GM03348 (cell line): ENCODE results near the gene HSBP1.
A peak's percentile ranks its signal among the peaks of the same experiment; 100 is the strongest.

Source experiments
- DNase-seq: peaks from one replicate; pipeline ENCODE4 v3.0.0; 2012; ENCODE audit warnings: low spot score

The HSBP1 gene

DNA sequence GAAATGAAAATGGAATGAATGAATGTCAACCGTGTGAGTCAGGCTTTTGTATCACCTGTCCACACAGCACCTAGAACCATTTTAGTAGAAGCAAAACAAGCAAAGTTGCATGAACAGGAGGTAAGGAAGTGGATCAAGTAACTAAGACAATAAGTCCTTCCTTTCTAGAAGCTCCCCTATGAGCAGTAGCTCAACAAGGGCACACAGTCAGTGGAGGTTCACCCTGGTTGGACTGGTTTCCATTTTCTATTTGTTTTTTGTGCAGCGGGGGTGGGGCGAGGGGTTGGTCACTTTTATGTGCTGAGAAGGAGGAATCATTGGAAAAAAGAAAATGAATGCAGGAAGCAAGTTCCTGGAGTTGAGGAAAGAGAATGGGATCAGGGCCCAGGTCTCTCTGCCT is 4.0 kb upstream of the HSBP1 start:
- no peak for DNase-seq

DNA sequence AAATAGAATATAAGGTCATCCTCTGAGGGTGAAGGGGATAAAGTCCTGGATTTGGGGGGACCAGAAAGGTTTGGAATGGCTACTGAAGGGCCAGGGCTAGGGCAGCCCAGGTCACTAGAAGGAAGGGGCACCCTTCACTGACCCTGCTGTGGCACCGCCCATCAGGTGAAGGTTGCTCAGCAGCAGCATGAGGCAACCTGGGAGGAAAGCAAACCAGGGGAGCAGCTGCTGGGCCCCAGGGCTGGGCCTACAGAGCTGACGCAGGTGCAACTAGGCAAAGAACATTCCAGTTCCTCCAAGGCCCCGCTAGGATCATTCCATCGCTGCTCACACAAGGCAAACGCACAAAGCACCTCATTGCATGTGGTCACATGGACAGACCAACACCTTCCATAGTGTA is 3.4 kb upstream of the HSBP1 start:
- DNase-seq: no peak

DNA sequence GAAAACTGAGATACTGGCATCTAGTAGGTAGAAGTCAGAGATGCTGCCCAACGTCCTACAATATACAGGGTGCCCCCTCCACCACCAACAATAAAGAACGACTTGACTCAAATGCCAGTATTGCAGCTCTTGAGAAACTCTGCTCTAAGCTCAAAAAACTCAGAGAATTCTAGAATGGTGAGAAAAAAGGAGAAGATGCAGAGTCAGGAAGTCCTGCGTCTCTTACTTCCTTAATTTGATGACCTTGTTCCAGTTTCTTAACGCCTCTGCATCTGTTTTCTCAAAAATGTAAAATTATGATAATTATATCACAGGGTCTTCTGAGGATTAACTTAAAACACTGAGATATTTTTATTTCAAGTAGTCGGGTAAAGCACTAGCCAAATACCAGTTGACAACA is 1.7 kb upstream of the HSBP1 start:
- DNase-seq: no peak

DNA sequence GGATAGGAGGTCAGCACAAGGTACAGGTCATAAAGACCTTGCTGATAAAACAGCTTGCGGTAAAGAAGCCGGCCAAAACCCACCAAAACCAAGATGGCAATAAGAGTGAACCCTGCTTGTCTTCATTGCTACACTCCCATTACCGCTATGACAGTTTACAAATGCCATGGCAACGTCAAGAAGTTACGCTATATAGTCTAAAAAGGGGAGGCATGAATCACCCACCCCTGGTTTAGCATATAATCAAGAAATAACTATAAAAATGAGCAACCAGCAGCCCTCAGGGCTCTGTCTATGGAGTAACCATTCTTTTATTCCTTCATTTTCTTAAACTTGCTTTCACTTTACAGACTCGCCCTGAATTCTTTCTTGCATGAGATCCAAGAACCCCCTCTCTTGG is 1.0 kb upstream of the HSBP1 start:
- DNase-seq: no peak

DNA sequence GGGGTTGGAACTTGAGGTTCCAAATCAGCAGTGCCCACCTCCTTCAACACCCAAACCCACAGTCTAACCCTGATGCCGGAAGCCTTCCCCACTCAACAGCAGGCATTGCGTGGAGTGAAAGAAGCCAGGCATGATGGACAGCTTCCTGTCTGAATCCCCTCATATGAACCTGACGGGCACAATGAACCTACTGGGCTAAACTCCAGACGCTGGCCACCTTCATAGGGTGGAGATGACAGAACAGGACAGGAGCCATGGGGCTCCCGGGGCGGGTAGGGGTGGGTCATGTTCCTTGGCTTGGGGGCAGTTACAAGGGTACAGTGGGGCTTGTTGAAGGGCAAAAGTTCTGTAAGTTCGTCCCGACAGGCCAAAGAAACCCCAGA is 460 bp upstream of the HSBP1 start:
- no peak for DNase-seq

DNA sequence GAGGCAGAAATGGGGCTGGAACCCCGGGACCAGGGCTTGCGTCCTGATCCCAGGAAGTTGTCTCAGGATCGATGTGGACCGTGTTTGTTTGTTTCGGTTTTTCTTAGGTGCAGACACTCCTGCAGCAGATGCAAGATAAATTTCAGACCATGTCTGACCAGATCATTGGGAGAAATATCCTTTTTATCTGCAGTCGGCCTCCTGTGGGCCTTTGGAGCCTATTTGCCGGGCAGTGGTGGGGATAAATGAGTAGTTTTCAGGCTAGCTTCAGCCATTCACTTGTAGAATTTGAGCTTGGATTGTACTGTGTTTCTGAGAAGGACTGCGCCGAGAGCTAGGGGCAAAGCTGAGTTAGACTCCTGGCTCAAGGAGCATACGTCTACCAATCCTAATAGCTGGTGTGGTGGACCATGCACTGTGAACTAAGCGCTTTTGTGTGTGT is 816 bp downstream of the HSBP1 start:
- no peak for DNase-seq

DNA sequence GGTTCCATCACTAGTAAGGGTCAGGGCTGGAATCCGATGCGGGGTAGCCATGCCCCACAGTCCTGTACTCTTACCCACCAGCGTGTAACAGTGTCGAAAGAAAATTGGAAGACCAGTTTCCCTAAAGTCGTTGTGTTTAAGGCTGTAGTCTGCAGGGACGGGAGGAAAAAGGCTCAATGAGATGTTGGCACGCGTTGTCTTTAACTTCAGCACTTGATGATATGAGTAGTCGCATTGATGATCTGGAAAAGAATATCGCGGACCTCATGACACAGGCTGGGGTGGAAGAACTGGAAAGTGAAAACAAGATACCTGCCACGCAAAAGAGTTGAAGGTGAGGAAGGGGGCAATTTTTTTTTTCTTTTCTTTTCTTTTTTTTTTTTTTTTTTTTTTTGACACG is 1.3 kb downstream of the HSBP1 start:
- no peak for DNase-seq

DNA sequence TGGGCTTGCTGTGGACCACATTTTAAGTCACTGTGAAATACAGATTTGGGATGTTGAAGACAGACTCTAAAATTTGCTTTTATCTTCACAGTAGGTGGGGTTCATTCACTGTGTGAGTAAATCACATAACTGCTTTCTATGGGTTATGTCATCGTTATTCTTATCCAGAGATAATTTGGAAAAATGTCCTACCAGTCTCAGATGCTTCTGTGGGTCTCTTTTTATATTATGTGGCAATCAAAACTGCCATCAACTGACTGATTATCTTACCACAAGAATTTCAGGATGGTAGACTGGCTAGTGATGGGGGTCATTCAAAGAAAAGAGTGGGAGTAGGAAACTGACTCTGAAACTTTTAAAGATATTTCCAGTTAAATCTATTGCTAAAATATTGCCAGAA is 3.1 kb downstream of the HSBP1 start:
- DNase-seq: peak; percentile 52

DNA sequence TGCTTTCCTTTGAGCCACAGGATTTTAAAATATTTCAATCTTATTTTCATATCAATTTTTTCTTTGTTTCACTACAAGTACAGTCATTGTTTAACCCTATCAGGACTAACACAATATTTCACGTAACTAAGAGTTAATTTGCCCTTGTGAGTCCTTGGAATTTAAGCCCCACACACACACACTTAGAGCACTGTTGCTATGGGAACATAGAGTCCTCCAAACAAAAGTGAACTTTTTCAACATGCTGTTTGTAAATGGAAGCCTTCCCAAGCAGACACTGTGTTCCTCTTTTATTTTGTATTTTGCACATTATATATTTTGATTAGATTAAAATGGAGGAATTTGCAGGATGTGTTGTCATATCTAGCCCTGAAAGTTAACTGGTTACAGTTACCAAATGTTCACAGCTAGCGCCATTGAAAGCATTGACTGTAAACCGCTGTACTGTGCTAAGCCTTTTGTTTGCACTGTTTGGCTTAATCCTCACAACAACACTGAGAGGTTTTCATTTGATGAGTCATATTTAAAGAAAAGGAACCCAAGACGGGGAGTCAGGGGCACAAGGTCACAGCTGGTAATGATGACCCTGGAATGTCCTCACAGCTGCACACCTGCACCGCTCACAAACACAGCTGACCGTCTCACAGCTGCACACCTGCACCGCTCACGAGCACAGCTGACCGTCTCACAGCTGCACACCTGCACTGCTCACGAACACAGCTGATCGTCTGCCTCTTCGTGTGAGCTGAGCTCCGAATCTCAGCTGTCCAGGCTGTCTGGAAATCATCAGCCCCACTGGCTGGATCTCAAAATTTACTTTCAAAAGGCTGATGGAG is 6.3 kb downstream of the HSBP1 start:
- DNase-seq: peak; percentile 69

DNA sequence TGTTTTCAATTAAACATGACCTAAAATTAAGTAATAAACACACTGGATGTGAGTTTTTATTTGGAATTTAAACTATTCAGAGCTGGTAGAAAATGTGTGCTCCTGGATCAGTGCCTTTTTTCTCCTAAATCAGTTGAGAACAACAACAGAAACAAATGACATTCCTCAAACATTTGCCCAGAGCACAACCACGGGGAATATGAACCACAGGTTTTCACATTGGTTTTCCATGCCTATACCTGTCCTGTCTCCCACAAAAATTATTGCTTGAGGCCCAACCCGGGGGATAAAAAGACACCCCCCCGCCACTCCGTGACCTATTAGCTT is 6.8 kb downstream of the HSBP1 start:
- DNase-seq: no peak

DNA sequence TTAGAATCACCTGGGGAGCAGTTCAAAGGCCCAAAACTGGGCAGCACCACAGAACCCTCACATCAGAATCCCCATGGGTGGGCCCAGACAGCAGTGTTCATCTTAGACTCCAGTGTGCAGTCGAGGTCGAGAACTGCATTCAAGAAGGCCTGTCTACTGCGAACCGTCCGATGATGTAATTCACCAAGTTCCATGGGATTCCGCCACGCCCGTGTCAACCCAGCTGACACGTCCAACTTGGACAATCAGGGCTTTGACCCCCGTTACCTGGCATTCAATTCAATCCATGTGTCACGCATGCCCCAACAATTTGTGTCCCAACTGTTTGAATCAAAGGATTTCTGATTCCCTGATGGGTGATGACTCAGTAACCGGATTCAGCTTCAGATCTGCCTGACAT is 9.2 kb downstream of the HSBP1 start:
- no peak for DNase-seq

DNA sequence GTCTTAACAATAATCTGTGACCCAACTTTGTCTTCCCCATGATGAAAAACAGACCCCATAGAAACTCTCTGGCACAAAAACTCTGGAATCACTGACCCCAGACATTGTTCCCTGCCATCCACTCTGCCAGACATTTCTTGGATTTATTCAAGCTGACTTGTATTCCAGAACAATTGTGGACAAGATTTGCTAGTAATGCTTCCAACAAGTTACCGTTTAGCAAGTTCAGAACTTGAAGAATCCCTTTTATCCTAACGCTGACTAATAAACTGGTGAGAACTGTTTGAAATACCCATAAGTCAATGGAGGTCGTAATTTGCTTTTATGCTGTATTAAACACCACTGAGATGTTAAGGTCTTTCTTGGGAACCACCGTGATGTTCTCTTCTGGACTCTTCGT is 10.5 kb downstream of the HSBP1 start:
- DNase-seq: no peak

DNA sequence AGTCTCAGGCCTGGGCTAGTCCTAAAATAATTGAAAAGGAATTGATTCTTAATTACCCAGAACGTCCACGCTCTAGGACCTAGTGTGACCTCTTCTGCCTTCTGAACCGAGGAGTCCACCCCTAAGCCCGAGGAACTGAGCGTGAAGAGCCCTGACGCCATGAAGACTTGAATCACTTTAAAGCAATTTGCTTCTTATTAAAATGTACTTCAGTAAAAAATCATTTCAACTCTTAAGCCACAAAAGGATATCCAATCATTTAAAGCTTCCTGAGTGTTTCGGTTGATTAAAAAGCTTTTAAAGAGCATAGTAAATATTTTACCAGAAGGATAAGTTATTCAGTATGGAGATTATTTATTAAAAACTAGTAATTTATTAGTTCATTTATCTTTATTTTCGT is 11.6 kb downstream of the HSBP1 start:
- no peak for DNase-seq

DNA sequence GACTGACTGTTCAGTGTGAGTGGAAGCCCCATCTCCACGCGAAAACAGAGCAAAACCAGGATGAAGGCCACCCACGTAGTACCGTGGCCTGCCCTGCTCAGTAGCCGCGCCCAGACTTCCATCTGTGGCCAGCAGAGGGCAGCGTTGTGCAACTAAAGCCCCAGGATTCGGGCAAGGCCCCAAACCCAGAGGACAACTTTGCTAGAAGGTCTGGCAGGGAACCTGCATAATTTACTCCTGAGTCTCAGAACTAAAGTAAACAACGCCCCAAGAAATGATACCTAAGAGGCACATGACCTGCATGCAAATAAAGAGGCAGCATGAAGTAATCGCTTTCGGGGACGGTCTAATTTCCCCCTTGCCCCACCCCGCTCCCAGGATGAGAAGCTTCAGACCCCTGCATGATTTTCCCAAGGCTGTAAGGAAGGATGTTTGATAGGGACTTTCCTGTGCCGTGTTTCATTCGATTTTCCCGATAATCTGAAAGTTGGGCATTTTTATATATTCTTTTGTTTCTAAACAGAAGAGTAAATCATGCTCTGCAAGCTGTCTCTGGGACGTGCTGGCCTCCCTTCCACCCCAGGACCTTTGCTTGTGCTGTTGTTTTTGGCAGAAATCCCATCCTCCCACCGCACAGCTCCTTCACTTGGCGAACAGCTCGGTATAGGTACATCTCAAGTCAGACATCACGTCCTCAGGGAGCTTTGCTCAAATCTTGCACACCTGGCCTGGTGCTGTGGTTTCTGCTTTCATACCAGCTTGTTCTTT is 18.6 kb downstream of the HSBP1 start:
- peak; percentile 92 for DNase-seq

DNA sequence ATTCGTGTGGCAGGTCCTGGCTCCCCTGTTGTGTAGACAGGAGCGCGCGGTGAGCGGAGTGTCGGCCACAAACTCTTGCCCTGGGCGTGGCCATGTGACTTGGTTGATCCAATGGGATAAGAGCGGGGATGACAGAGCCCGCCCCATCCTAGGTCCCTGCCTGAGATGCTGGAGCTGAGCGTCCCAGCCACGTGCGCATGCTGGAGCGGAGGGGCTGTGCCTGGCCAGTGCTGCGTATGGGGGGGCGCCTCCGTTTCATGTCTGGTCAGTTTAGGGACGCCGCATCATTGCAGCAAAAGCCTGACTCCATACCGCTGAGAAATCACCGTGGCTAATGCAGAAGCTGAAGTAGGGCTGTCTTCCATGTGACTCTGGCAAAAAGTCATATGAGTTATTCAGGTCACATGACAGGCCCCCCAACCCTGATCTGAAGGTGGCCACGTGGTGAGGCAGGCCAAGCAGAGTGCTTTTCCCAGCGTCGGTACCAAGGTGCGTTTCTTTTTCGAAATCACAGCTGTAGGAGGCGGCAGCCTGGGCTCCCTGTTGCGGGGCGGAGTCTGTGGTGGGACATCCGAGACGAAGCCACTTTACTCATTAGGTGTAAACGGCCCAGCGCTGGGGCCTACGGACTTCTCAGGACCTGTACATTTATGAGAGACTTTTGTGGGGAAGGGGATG is 22.5 kb downstream of the HSBP1 start:
- no peak for DNase-seq

DNA sequence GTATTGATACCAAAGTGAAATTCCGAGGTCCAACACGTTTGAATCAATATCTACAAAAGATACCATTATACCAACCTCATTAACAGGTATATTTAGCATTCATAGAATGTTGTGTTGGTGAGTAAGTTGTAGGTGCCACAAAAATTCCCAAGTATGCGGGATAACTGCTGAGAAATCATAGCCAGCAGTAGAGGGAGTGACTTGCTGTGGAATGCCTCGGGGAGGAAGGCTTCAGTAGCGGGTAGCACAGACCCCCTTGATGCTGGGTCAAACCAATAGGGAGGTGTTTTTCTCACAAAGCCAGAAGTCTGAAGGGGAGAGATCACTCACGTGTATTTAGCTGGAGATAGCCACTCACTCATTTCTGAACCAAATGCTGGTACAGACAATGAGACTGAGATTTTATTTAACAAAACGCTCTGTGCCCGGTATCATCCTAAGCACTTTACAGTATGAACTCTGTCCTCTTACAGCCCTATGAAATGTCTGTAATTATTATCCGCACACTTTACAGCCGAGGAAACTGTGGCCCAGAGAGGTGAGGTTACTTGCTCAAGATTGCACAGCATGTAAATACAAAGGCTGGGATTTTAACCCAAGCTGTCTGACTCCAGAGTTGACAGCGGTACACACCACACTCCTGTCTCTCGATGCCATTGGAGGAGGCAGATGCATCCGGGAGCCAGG is 23.1 kb downstream of the HSBP1 start:
- no peak for DNase-seq

DNA sequence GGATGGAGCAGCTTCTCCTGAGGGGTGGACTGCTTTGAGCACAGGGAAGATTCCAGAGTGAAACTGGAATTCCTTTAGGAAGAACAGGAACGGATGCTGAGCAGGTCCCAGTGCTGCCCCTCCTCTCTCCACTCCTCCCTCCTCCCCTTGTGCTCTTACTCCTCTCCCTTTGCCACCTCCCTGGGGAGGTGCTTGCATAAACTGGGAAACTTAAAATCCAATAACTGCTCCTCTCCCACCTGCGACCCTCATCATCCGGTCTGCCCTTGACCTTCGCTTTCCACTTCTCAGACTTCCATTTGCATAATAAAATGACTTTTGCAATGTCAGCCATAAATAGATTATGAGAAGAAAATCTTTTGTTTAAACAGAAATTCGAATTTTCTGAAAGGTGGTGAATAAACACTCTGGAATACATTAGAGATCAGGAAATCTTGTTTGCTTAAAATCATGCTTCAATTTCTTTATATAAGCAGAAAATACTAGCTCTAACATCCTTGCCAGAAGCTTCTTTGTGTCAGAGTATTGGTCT is 23.7 kb downstream of the HSBP1 start:
- DNase-seq: no peak

DNA sequence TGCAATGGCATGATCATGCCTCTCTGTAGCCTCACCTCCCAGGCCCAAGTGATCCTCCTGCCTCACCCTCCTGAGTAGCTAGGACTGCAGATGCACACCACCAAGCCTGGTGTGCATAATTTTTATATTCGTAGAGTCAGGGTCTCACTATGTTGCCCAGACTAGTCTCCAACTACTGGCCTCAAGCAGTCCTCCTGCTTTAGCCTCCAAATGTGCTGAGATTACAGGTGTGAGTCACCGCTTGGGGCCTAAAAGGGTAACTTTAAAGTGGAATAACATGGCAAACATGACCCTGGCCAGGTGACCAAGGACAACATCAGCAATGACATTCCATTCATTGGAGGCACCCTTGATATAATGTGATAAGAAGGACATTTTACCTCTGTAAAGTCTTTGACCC is 26.1 kb downstream of the HSBP1 start:
- DNase-seq: no peak

DNA sequence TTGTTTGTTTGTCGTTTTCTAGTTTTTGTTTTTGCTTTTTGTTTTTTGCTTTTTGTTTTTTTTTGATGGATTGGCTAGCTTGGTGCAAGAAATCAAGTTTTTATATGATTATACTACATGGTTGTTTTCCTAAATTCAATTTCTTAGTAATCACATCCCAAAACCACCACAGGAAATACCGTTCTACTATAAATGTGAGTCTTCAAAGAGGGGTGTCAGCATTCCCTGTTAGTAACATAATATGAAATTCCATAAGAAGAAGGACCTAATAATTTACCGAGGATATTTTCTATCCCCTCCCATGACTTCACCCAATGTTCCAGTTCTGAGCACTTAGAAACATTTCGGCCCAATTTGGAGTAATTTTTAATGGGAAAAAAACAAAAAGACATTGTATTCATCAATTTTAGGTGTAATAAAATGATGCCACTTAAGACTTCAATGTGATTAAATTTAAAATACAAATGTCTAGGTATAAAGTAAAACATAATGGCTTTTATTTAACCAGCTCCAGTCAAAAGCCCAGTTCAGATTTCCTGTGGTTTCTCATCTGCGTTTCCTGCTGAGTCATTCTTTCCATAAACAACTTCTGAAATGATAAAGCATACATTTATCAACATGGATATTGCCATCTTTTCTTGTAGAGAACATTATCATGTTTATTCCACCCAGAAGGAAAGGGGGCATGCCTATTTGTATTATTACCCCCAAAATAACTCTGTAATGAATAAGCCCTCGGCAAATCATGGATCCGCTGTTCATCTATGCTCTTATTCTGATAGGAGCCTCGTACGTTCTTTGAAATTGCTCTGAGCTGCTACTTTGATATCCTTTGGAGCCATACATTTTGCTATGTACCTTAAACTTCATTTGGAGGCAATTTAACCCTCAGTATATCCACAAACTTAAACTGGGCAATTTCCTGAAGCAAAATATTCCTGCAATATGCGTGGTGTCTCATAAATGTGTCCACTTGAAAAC is 28.1 kb downstream of the HSBP1 start:
- peak; percentile 52 for DNase-seq

DNA sequence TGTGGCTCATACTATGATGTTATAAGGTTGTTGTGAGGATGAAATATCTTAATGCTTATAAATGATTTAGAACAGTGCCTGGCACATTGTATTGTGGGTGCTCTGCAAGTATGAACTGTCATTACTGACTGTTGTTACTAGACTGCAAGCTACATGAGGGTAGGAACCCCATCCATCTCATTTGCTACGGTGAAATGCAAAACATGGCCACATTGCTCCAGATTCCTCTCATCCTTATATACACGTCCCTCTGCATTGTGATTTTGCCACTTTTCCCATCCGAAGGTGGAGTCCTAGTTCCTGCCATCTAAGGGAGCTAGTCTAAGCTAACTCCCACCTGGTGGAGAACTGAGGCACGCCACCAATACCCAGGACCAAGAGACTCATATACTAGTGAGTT is 29.8 kb downstream of the HSBP1 start:
- no peak for DNase-seq

DNA sequence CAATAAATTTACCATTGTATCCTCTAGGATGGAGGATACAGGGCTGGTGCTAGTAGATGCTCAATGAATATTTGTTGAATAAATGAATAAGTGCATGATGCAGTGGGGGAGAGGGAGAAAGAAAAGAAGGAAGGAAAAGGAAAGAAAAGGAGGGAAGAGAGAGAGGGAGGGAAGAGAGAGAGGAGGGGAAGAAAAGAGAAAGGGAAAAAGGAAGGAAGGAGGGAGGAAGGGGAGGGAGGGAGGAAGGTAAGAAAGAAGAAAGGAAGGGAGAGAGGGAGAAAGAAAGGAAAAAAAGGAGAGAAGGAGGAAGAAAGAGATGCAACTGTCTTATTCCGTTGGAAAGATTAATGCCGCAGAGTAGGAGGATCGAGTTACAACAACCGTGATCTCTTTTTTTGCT is 30.4 kb downstream of the HSBP1 start:
- no peak for DNase-seq
